Hindlimb muscle (tissue), 1 donor: ENCODE results near the gene RSPO1. TPM values are rescaled to one million over a fixed set of nuclear protein-coding genes. Genes with fewer than 3 reads are reported as not detected.

Experiments
- DNase-seq: peaks from one replicate; pipeline ENCODE4 v3.0.0-alpha.2; 2013
- polyA plus RNA-seq: library from polyadenylated mRNA; unstranded; fragments of 120-200 nt; gene quantifications from one replicate; pipeline ENCODE4 v1.2.1, GENCODE V29; 2013; ENCODE audit not compliant: insufficient read length

RSPO1 gene
- polyA plus RNA-seq, 1 donor, result not detected

- no peak for DNase-seq
Observed at GRCh38 chr1:37564892-37565291, 69.8 kb downstream of the RSPO1 start.

GRCh38 chr1:37562984-37563383 lies 71.7 kb downstream of the RSPO1 start:
- no peak for DNase-seq

Other genes starting within 250 kb of the RSPO1 start
- 0.54 TPM for gene ZC3H12A, start 160.3 kb downstream of the RSPO1 start, polyA plus RNA-seq
- 42.2 TPM for gene MEAF6, start 120.1 kb downstream of the RSPO1 start, polyA plus RNA-seq
- 10.5 TPM for gene SNIP1, start 80.6 kb downstream of the RSPO1 start, polyA plus RNA-seq
- 9.7 TPM for gene DNALI1, start 78.0 kb downstream of the RSPO1 start, polyA plus RNA-seq
- gene GNL2, start 39.0 kb downstream of the RSPO1 start, polyA plus RNA-seq, result 45.7 TPM
- gene CDCA8, start 57.6 kb upstream of the RSPO1 start, polyA plus RNA-seq, result 7.1 TPM
- not detected for gene EPHA10, start 130.2 kb upstream of the RSPO1 start, polyA plus RNA-seq
- 2.9 TPM for gene MANEAL, start 159.0 kb upstream of the RSPO1 start, polyA plus RNA-seq
- gene C1orf122, start 172.9 kb upstream of the RSPO1 start, polyA plus RNA-seq, result 46.7 TPM
- 7.0 TPM for gene YRDC, start 173.3 kb upstream of the RSPO1 start, polyA plus RNA-seq
- 5.7 TPM for gene MTF1, start 224.7 kb upstream of the RSPO1 start, polyA plus RNA-seq